Mesenchymal stem cell (in vitro differentiated cells and primary cell): Measurements from ENCODE around the gene DHX36. TPM values are rescaled to one million over a fixed set of nuclear protein-coding genes. Genes with fewer than 3 reads are reported as not detected.

Experiments used
- DNase-seq: peaks from one replicate; pipeline ENCODE4 v3.0.0-alpha.2; 2013
- H2AFZ ChIP-seq: one replicate; pipeline ENCODE4 v1.6.1; 2013; ENCODE audit warnings: low read depth, mild to moderate bottlenecking, control low read depth, inconsistent platforms, low read length, moderate library complexity
- H2AK5ac ChIP-seq: 2 replicates; pipeline ENCODE4 v1.6.1; 2013; ENCODE audit warnings: low read length, moderate library complexity, mild to moderate bottlenecking, inconsistent platforms; ENCODE audit not compliant: severe bottlenecking
- H2BK120ac ChIP-seq: one replicate; pipeline ENCODE4 v1.6.1; 2013; ENCODE audit warnings: low read depth, mild to moderate bottlenecking, inconsistent platforms, low read length, moderate library complexity
- H2BK12ac ChIP-seq, 2 experiments: one replicate each; pipeline ENCODE4 v1.6.1; 2013; ENCODE audit warnings: inconsistent platforms in 2 of 2, low read length in 2 of 2, mild to moderate bottlenecking in 2 of 2, moderate library complexity in 2 of 2, control low read depth in 1 of 2
- H2BK15ac ChIP-seq: one replicate; pipeline ENCODE4 v1.6.1; 2013; ENCODE audit warnings: mild to moderate bottlenecking, low read depth, inconsistent platforms; ENCODE audit not compliant: poor library complexity, severe bottlenecking
- H2BK5ac ChIP-seq: 2 replicates; pipeline ENCODE4 v1.6.1; 2013; ENCODE audit warnings: low read depth, mild to moderate bottlenecking, low read length, control low read depth, inconsistent platforms; ENCODE audit not compliant: poor library complexity, severe bottlenecking
- H3K14ac ChIP-seq, 2 experiments: one replicate each; pipeline ENCODE4 v1.6.1; 2013; ENCODE audit warnings: inconsistent platforms in 2 of 2, low read length in 2 of 2, control low read depth in 1 of 2, mild to moderate bottlenecking in 1 of 2, moderate library complexity in 1 of 2
- H3K18ac ChIP-seq, 2 experiments: one replicate each; pipeline ENCODE4 v1.6.1; 2013; ENCODE audit warnings: inconsistent platforms in 2 of 2, low read length in 2 of 2, control low read depth in 1 of 2, low read depth in 1 of 2, mild to moderate bottlenecking in 1 of 2
- H3K23ac ChIP-seq, 2 experiments: one replicate each; pipeline ENCODE4 v1.6.1; 2013; ENCODE audit warnings: inconsistent platforms in 2 of 2, low read length in 2 of 2, mild to moderate bottlenecking in 2 of 2, moderate library complexity in 2 of 2, control low read depth in 1 of 2
- H3K27ac ChIP-seq: 2 replicates; pipeline ENCODE4 v1.5.1; 2013; ENCODE audit warnings: mild to moderate bottlenecking, moderate library complexity, low read length, control low read depth, inconsistent platforms; ENCODE audit not compliant: poor library complexity, severe bottlenecking
- H3K27me3 ChIP-seq, 2 experiments: 2 replicates each; pipeline versions ENCODE4 v1.6.1 to v1.7.0; 2013; ENCODE audit warnings: low read length in 2 of 2, mild to moderate bottlenecking in 2 of 2, moderate library complexity in 2 of 2, control low read depth in 1 of 2, inconsistent platforms in 1 of 2; ENCODE audit not compliant: control insufficient read depth in 1 of 2, insufficient read depth in 1 of 2
- H3K36me3 ChIP-seq, 2 experiments: 2 replicates each; pipeline versions ENCODE4 v1.6.1 to v1.7.0; 2013; ENCODE audit warnings: low read length in 2 of 2, control low read depth in 1 of 2, inconsistent platforms in 1 of 2, low read depth in 1 of 2, mild to moderate bottlenecking in 1 of 2; ENCODE audit not compliant: insufficient read depth in 2 of 2, control insufficient read depth in 1 of 2
- H3K4ac ChIP-seq, 2 experiments: one replicate each; pipeline ENCODE4 v1.6.1; 2013; ENCODE audit warnings: inconsistent platforms in 2 of 2, low read length in 2 of 2, mild to moderate bottlenecking in 2 of 2, moderate library complexity in 2 of 2, control low read depth in 1 of 2, low read depth in 1 of 2
- H3K4me1 ChIP-seq: 2 replicates; pipeline ENCODE4 v1.6.1; 2013; ENCODE audit warnings: low read depth, low read length, control low read depth; ENCODE audit not compliant: control insufficient read depth, insufficient read depth
- H3K4me2 ChIP-seq: 2 replicates; pipeline ENCODE4 v1.6.1; 2013; ENCODE audit warnings: low read length, mild to moderate bottlenecking, inconsistent platforms; ENCODE audit not compliant: poor library complexity, severe bottlenecking
- H3K4me3 ChIP-seq, 2 experiments: 2 replicates each; pipeline versions ENCODE4 v1.5.1 to v1.7.0; 2013; ENCODE audit warnings: low read length in 2 of 2, mild to moderate bottlenecking in 2 of 2, control low read depth in 1 of 2, low read depth in 1 of 2; ENCODE audit not compliant: insufficient read depth in 1 of 2
- H3K79me1 ChIP-seq: replicated peaks from 2 replicates; pipeline ENCODE4 v1.6.1; 2013; ENCODE audit warnings: mild to moderate bottlenecking, control low read depth, low read length, inconsistent platforms; ENCODE audit not compliant: poor library complexity, severe bottlenecking
- H3K9ac ChIP-seq: 2 replicates; pipeline ENCODE4 v1.7.0; 2013; ENCODE audit warnings: mild to moderate bottlenecking, low read length, moderate library complexity
- H3K9me3 ChIP-seq: 2 replicates; pipeline ENCODE4 v1.7.0; 2013; ENCODE audit warnings: mild to moderate bottlenecking, low read length; ENCODE audit not compliant: control insufficient read depth
- H4K8ac ChIP-seq: one replicate; pipeline ENCODE4 v1.6.1; 2013; ENCODE audit warnings: inconsistent platforms, mild to moderate bottlenecking, low read length, moderate library complexity
- H4K91ac ChIP-seq: one replicate; pipeline ENCODE4 v1.6.1; 2013; ENCODE audit warnings: mild to moderate bottlenecking, low read length, inconsistent platforms
- WGBS: methylation state at CpG from one replicate; pipeline ENCODE4 v1.1.7; 2013; ENCODE audit warnings: mixed read lengths; 5-methylcytosine and 5-hydroxymethylcytosine counted together
- polyA plus RNA-seq, 2 experiments: library from polyadenylated mRNA; stranded (reverse); fragments of 200-250 nt; gene quantifications; one replicate each; pipeline ENCODE4 v1.2.3, GENCODE V29; 2013

DHX36 gene, protein sequence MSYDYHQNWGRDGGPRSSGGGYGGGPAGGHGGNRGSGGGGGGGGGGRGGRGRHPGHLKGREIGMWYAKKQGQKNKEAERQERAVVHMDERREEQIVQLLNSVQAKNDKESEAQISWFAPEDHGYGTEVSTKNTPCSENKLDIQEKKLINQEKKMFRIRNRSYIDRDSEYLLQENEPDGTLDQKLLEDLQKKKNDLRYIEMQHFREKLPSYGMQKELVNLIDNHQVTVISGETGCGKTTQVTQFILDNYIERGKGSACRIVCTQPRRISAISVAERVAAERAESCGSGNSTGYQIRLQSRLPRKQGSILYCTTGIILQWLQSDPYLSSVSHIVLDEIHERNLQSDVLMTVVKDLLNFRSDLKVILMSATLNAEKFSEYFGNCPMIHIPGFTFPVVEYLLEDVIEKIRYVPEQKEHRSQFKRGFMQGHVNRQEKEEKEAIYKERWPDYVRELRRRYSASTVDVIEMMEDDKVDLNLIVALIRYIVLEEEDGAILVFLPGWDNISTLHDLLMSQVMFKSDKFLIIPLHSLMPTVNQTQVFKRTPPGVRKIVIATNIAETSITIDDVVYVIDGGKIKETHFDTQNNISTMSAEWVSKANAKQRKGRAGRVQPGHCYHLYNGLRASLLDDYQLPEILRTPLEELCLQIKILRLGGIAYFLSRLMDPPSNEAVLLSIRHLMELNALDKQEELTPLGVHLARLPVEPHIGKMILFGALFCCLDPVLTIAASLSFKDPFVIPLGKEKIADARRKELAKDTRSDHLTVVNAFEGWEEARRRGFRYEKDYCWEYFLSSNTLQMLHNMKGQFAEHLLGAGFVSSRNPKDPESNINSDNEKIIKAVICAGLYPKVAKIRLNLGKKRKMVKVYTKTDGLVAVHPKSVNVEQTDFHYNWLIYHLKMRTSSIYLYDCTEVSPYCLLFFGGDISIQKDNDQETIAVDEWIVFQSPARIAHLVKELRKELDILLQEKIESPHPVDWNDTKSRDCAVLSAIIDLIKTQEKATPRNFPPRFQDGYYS
- 39.2 TPM for polyA plus RNA-seq (2013, experiment 1 of 2)
- polyA plus RNA-seq (2013, experiment 2 of 2): 37.2 TPM

DNA sequence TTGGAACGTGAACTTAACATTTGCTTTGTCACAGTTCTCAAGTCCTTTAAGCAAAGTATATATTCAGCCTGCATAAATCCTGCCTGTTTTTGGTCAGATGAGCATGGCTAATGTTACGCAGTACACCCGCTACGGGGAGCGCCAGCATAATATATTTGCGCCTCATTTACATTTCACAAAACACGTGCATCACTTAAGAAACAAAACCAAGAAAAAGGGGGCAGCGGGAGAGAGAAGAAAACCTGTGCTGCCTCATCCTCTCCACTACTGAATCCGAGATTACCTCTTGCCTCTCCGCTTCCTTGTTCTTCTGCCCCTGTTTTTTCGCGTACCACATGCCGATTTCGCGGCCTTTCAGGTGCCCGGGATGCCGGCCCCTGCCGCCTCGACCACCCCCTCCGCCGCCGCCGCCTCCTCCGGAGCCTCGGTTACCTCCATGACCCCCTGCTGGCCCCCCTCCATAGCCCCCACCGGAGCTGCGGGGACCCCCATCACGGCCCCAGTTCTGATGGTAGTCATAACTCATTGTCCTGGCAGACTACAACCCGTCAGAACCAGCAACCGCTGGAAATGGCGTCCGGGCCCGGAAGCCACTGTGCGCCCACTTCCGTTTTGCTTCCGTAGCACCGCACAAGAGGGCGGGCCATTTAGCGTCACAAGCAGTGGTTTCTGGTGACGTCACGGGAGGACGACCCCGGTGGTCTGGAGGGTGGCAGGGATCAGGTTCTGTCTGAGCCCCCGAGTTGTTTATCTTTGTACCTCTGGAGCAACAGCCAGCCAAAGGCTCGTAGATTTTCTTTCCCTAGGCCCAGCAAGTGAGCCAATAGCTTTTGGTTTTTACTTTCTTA is at the start of gene DHX36:
TSS of gene DHX36 (minus strand) at position 597 of the 848 bp plus-strand sequence. CDS start at position 526, 71 bp downstream.
- peak within 1 kb of the TSS; percentile 89 for H3K4me2 ChIP-seq
- peak within 1 kb of the TSS; percentile 62 for H2AFZ ChIP-seq
- H3K14ac ChIP-seq: no peak within 1 kb of the TSS
- no peaks in the 10 kb centered on the region for H3K4me1 ChIP-seq
- H3K9me3 ChIP-seq: no peaks in the 10 kb centered on the region
- no peaks in the 10 kb centered on the region for H3K79me1 ChIP-seq
- DNase-seq: peak; percentile 94
- H2BK120ac ChIP-seq: no peak within 1 kb of the TSS
- no peak within 1 kb of the TSS for H2BK15ac ChIP-seq
- H2AK5ac ChIP-seq: no peak within 1 kb of the TSS
- peak within 1 kb of the TSS; percentile 58 for H3K27ac ChIP-seq
- WGBS: 0% methylated on average over 43 of the region's 45 CpGs
- peak within 1 kb of the TSS; percentile 86 for H2BK5ac ChIP-seq
- H3K9ac ChIP-seq: peak within 1 kb of the TSS; percentile 99
- peak within 1 kb of the TSS; percentile 92 for H4K8ac ChIP-seq
- no peak within 1 kb of the TSS for H3K23ac ChIP-seq
- peak within 1 kb of the TSS; percentile 78 to 99 for H3K4me3 ChIP-seq
- peak within 1 kb of the TSS in 1 of 2 experiments; percentile 42 for H2BK12ac ChIP-seq
- no peaks in the 10 kb centered on the region for H3K27me3 ChIP-seq
- H4K91ac ChIP-seq: peak within 1 kb of the TSS; percentile 83
- H3K4ac ChIP-seq: peak within 1 kb of the TSS; percentile 76 to 81
- no peaks in the 10 kb centered on the region for H3K36me3 ChIP-seq
- peak within 1 kb of the TSS; percentile 54 to 85 for H3K18ac ChIP-seq

DNA sequence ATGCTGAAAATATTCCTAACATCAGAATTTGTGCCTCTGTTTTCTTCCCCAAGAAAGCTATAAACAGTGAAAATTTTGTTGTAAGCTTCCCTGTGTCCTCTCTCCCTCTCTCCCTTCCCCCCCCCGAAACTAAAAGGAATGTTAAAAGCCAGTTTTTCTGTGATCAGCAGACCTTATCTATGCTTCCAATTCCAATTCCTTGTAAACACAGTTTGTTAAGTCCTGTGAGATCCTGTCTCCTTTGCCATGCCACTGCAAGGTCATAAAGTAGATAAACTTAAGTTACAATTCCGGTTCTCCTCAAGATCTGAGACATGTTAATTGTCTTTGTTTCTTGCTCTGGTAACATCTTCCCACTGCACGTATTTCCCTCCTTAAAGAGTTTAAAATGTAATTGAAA is 42.9 kb upstream of the DHX36 start:
- Histone ChIP-seq H2BK12ac (no peak overlapping the region), H4K91ac (no peak overlapping the region), H3K9me3 (peaks cover 11% of the 10 kb centered on the region), H3K4me3 (no peak overlapping the region), H3K23ac (no peak overlapping the region), H3K27ac (no peak overlapping the region), H2BK120ac (no peak overlapping the region), H3K14ac (no peak overlapping the region), H2BK15ac (no peak overlapping the region), H2BK5ac (no peak overlapping the region), H3K4me1 (no peaks in the 10 kb centered on the region), H3K79me1 (no peaks in the 10 kb centered on the region), H2AFZ (no peak overlapping the region), H2AK5ac (no peak overlapping the region), H3K4ac (no peak overlapping the region), H3K4me2 (no peak overlapping the region), H3K9ac (no peak overlapping the region), H3K27me3 (no peaks in the 10 kb centered on the region), H4K8ac (no peak overlapping the region), H3K18ac (no peak overlapping the region), H3K36me3 (no peaks in the 10 kb centered on the region)
- no peak for DNase-seq
- WGBS: 3% methylated on average over 3 of the region's 3 CpGs

DNA sequence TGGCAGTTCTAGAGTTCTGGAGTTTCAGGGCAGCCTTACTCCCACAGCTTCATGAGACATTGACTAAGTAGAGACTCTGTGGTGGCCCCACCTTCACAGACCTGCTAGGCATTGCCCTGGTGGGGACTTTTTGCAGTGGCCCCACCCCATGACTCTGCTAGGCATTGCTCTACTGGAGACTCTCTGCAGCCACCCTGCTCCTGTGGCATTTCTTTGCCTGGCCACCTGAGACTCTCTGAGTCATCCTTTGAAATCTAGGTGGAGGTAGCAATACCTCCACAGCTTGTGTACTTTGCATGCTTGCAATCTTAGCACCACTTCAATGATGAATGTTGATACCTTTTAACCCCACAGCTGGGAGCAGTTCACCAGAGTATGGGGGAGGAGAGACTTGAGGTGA is 40.6 kb upstream of the DHX36 start:
- Histone ChIP-seq H3K79me1 (no peaks in the 10 kb centered on the region), H3K9ac (no peak overlapping the region), H4K8ac (no peak overlapping the region), H2BK5ac (no peak overlapping the region), H3K23ac (no peak overlapping the region), H3K36me3 (no peaks in the 10 kb centered on the region), H3K4me3 (no peak overlapping the region), H3K14ac (no peak overlapping the region), H4K91ac (no peak overlapping the region), H2AFZ (no peak overlapping the region), H3K27me3 (no peaks in the 10 kb centered on the region), H3K4me2 (no peak overlapping the region), H2BK12ac (no peak overlapping the region), H2BK120ac (no peak overlapping the region), H3K27ac (no peak overlapping the region), H2BK15ac (no peak overlapping the region), H3K4ac (no peak overlapping the region), H3K9me3 (peaks cover 11% of the 10 kb centered on the region), H3K18ac (no peak overlapping the region), H3K4me1 (no peaks in the 10 kb centered on the region), H2AK5ac (no peak overlapping the region)
- DNase-seq: no peak
